Neural cell (in vitro differentiated cells): ENCODE results near the gene COPG1.

ENCODE experiments used
- EZH2 ChIP-seq: fragments of 200-600, 300-800 bp; shearing (Covaris generic), sonication (generic); IDR thresholded peaks from 2 replicates; pipeline ENCODE4 v1.6.1; 2014; ENCODE audit warnings: antibody characterized with exemption, low read length, borderline replicate concordance, mild to moderate bottlenecking; ENCODE audit not compliant: insufficient read depth, poor library complexity, severe bottlenecking
- MXI1 ChIP-seq: fragments of 450-650 bp; conservative IDR thresholded peaks from 2 replicates; pipeline ENCODE4 v1.6.1; 2014; ENCODE audit warnings: antibody characterized with exemption, mild to moderate bottlenecking; ENCODE audit not compliant: poor library complexity, severe bottlenecking
- RAD21 ChIP-seq: fragments of 450-650 bp; conservative IDR thresholded peaks from 2 replicates; pipeline ENCODE4 v1.6.1; 2014; ENCODE audit warnings: antibody characterized with exemption, mild to moderate bottlenecking, moderate library complexity
- SMC3 ChIP-seq: fragments of 450-650 bp; conservative IDR thresholded peaks from 2 replicates; pipeline ENCODE4 v1.6.1; 2014; ENCODE audit warnings: antibody characterized with exemption, mild to moderate bottlenecking, moderate library complexity; ENCODE audit not compliant: poor library complexity
- TAF1 ChIP-seq: IDR thresholded peaks from 2 replicates; pipeline ENCODE4 v1.6.1; 2012; ENCODE audit warnings: low read depth
- TF ChIP-seq, protein P1 (sequence below): fragments of 450-650 bp; IDR thresholded peaks from 2 replicates; pipeline ENCODE4 v1.5.1; 2014; ENCODE audit warnings: antibody characterized with exemption, mild to moderate bottlenecking, moderate library complexity; ENCODE audit not compliant: poor library complexity, severe bottlenecking

GRCh38 chr3:129240436-129240835, 9.0 kb upstream of the COPG1 start:
- TF ChIP-seq RAD21 (no peak), SMC3 (no peak), EZH2 (no peak), MXI1 (no peak), TAF1 (no peak)
- TF ChIP-seq, protein P1, sequence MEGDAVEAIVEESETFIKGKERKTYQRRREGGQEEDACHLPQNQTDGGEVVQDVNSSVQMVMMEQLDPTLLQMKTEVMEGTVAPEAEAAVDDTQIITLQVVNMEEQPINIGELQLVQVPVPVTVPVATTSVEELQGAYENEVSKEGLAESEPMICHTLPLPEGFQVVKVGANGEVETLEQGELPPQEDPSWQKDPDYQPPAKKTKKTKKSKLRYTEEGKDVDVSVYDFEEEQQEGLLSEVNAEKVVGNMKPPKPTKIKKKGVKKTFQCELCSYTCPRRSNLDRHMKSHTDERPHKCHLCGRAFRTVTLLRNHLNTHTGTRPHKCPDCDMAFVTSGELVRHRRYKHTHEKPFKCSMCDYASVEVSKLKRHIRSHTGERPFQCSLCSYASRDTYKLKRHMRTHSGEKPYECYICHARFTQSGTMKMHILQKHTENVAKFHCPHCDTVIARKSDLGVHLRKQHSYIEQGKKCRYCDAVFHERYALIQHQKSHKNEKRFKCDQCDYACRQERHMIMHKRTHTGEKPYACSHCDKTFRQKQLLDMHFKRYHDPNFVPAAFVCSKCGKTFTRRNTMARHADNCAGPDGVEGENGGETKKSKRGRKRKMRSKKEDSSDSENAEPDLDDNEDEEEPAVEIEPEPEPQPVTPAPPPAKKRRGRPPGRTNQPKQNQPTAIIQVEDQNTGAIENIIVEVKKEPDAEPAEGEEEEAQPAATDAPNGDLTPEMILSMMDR, result no peak
